HUDEP-2 (cell line): Measurements from ENCODE around the gene PLEKHM2.

Source experiments
- DNase-seq, 76 experiments: peaks; one replicate each; lab custom pipeline; 2025; ENCODE audit not compliant: unreplicated experiment in 76 of 76; lab: John Stamatoyannopoulos, UW

PLEKHM2 gene

DNA sequence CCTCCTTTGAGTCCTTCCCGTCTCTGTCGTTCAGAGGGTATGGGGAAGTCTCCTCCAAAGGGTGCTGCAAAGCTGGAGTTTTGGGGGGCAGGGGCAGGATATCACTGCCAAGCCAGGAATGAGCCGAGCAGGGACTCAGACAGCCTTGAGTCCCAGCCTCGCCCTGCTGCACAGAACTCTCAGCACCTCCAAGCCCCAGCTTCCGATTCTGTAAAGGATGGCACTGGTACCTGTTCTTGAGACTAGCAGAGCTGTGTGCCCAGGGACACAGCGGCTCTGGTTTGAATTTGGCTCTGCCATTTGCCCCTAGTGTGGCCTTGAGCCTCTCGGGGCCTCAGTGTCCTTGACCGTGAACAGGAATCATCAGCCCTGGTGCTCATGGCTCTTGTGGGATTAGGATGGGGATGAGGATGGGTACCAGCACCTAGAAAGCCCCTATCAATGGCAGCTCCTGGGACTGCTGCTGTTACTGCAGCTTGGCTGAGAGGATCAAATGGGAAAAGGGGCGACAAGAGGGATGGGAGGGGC, 73.0 kb downstream of the PLEKHM2 start:
- no peak for DNase-seq

DNA sequence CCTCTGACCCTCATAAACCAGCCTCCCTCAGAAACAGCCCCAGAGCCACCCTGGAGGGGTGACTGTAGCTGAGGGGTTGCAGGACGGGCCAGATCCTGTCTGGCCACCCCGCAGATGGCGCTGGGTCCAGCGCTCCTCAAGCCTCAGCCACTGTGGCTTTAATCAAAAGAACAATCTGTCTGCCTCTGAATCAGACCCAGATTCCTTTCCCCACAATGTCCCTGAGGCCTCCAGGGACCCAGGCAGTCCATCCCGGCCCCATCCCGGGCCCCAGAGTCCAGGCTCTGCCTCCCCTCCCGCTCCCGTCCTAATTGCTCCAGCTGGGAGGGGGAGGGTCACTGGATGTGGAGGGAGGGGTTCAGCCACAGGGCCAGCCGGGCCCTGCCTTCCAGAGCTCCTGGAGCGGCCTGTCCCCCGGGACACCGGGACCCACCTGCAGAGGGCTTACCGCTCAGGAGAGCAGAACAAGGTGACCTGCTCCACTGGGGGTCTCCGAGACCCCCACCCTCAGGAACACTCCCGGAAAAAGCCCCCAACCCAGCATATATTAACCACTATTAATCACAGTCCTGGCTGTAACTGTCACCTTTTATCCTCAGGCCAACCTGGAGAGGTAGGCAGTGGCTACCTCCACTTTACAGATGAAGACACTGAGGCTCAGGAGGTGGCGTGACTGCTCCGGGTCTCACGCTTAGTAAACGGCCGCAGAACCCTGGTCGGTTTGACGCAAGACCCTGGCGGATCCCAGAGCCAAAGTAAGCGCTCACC, 73.6 kb downstream of the PLEKHM2 start:
- no peak for DNase-seq

DNA sequence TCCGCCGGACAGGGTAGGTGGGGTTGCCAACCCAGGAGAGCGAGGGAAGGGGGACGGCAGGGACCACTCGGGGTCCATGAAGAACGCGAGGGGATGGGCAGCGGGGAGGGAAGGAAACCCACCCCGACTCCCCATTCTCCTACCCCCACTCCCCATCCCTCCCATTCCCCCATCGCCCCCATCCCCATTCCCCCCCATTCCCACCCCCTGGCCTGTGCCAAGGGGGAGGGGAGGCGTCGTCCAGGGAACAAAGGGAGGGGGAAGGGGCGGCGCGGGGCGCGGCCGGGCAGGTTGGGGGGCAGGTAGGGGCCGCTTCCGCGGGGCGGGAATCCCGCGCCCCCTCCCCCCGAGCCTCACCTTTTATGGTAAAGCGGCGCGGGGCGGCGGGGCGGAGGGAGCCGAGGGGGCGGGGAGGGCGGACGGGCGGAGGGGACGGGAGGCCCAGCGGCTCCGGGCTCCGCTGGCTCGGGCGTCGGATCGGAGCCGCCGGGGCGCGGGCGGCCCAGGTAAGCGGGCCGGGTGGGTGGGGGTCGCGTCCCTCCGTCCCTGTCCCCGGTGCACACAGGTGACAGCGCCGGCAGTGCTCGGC, 74.3 kb downstream of the PLEKHM2 start, which contains the start of gene FBLIM1:
FBLIM1 (plus strand) TSS at position 453 of the 589 bp plus-strand sequence. CDS start 6,189 bp downstream, outside the sequence.
- no peak for DNase-seq

DNA sequence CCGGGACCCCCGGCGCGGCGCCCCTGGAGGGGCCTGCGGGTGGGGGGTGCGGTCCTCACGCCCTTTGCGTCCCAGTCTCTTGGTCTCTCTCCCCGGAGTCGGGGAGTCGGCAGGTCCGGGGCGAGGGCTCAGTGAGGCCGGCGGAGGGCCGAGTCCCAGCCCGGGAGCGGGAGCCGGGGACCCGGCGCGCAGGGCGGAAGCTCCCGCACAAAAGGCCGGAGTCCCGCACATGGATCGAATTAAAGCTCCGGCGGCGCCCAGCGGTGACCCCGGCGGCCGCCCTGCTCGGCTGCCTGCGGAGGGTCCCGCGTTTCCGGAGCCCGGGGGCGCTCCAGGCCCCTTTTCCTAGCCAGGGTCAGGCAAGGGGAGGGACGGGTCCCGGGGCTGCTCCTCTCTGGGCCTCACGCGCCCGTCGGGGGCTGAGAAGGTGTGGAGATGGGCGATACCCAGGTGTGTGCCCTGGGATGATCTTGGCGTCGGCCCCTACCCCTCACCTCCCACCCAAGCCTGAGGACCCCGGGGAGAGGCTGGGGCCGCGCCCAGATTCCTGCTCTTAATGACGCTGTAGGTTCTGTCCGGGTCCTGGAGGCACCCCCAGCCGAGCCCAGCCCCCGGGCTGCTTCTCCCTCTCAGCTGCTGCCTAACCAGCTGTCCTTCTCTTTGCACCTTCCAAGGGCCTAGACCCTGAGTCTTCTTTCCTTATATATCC, 75.0 kb downstream of the PLEKHM2 start:
- no peak for DNase-seq

DNA sequence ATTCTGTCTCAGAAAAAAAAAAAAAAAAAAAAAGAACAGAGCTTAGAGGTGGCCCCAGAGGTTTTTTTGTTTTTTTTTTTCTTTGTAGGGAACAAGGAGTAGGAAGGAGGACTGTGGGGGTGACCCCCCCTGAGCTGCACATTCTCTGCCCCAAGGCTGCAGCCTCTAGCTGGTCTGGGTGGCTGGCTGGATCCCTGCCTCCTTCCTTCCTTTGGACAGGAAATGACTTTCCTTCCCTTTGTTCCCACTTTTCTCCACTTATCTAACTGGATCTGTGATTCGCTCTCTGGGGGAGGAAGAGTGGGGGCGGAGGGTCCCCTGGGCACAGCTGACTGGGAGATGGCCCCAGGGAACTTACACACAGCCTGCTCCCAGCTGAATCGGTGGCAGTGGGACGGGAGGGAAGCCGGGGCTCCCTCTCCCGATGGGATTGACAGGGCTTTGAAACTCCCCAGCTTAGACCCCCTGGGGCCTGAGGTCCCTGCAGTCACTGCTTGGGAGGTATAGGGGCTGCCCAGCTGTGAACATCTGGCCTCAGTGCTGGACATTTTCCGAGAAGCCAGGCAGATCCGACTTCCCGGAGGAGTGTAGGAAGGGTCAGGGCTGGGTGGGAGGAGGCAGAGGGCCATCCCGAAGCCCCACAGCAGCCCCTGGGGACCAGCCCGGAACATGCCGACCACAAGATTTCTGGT, 76.5 kb downstream of the PLEKHM2 start:
- DNase-seq = no peak

DNA sequence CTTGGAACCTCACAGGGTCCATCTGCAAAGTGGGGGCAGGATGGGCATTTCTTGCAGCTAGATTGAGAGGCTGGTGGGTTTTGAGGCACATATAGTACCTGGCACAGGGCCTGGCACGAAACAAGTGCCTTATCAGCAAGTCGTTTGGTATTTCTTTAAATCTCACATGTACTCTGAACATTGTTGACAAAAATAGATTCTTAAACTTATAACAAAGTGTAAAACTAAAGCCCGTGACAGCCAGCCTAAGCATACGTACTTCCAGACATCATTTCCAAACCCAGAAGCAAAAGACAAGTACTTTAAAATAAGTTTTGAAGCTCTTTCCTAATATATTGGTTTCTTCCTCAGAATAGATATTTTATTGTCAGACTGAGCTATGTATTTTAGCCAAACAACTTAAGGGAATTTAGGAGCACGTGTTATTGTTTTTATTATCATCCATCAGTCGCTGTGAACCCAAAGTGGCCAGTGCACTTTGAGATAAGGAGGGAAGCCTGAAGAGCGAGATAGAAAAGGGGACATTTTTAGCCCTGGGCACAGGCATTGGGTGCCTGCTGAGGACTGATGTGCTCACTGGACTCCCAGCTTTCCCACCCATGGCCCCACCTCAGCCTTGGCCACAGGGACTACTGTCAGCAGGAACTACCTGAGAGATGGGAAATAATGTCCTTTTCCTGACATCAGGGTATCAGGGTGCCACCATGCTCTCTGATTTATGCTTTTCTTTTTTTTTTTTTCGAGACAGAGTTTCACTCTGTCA, 77.4 kb downstream of the PLEKHM2 start:
- DNase-seq = peak in 26 of 76 experiments; percentile 5 to 55 (median 14)

DNA sequence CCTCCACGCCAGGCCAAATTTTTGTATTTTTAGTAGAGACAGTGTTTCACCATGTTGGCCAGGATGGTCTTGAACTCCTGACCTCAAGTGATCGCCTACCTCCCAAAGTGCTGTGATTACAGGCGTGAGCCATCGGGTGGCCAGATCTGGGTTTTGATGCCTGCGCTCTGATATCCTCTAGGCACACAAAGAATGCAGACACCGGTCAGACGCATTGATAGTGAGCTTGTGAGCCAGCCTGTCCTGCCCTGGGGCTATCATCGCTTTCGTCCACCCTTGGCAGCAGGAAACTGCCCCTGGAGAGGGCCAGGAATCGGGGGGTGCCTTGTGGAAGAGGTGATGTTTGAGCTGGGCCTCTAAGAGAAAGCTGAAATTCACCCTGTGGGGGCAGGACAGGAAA, 78.4 kb downstream of the PLEKHM2 start:
- DNase-seq = no peak

DNA sequence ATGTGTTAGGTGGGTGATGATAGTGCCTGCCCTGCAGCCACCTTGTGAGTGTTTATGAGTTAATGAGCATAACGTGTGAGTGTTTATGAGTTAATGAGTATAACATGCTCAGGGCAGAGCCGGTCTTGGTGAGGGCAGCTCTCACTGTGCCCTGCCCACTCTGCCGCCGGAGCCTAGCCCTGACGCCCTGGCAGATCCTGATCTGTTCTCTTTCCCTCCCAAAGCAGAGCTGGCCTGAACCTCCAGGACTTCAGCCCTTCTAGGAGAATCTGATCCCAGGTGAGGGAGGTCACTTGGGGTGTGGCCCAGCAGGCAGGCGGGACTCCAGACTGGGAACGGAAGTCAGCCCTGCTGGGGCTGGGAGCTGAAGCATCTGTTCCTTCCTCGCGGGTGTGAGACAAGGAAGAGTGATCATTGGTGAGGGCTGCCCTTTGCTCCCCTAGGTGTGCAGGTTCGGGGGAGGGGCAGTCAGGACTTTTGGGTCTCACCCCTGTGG, 80.2 kb downstream of the PLEKHM2 start:
- no peak for DNase-seq

DNA sequence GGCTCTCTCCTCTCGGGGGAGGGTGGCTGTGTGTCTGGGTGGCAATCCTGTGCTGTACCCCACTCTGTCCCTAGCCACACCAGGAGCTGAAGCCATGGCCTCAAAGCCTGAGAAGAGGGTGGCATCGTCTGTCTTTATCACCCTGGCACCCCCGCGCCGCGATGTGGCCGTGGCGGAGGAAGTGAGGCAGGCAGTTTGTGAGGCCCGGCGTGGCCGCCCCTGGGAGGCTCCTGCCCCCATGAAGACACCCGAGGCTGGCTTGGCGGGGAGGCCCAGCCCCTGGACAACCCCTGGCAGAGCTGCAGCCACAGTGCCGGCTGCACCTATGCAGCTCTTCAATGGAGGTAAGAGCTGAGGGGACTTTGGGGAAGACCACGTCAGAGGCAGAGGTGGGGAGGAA, 80.8 kb downstream of the PLEKHM2 start:
- no peak for DNase-seq

DNA sequence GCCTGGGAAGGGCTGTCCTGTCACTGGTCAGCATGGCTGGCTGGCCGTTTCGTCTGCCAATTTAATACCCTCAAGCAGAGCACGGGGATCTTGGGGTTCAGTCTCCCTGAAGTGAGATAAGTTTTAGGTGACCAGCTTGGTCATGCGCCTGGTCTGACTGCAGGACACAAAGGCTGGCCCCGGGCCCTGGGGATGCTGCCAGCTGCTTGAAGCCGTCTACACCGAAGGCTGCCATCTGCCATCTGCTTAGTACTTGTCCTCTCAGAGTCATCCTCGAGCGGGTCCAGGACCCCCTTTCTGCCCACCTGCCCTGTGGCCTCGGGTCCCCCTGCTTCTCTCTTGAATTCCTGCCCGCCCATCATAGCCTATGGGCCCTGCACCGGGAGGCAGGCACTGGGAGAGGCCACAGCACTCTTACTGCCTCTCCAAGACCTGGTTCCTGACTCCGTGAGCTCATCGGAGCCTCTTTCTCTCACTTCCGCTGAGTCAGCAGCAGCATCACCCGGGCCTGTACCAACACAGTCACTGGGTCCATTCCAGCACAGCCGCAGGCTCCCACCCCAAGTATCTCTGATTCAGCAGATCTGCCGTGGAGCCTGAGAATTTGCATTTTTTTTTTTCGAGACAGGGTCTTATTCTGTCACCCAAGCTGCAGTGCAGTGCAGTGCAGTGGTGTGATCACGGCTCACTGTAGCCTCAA, 81.5 kb downstream of the PLEKHM2 start:
- no peak for DNase-seq

DNA sequence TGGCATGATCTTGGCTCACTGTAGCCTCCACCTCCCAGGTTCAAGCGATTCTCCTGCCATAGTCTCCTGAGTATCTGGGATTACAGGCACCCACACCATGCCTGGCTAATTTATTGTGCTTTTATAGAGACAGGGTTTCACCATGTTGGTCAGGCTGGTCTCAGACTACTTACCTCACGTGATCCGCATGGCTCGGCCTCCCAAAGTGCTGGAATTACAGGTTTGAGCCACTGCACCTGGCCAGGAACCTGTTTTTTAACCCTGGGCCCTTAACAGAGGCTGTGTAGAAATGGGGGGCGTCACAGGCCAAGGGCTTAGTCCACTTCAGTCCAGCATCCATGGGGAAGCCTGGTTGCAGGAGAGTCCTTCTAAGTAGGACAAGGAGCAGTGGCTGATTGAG, 83.8 kb downstream of the PLEKHM2 start:
- DNase-seq = no peak

DNA sequence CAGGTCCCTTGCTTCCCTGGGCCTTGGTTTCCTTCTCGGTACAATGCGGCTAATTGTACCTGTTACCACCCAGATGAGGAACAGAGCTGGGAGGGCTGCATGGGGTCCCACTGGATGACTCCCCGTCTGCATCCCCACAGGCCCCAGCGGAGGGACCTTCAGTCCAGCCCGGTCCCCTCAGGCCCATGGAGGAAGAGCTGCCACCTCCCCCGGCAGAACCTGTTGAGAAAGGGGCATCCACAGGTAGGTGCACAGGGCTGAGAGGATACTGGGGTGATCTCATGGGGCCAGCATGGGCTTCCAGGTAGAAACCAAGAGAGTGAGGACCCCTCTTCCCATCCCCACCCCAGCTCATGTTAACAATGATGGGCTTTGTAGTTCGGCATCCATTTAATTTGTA, 84.3 kb downstream of the PLEKHM2 start:
- no peak for DNase-seq

DNA sequence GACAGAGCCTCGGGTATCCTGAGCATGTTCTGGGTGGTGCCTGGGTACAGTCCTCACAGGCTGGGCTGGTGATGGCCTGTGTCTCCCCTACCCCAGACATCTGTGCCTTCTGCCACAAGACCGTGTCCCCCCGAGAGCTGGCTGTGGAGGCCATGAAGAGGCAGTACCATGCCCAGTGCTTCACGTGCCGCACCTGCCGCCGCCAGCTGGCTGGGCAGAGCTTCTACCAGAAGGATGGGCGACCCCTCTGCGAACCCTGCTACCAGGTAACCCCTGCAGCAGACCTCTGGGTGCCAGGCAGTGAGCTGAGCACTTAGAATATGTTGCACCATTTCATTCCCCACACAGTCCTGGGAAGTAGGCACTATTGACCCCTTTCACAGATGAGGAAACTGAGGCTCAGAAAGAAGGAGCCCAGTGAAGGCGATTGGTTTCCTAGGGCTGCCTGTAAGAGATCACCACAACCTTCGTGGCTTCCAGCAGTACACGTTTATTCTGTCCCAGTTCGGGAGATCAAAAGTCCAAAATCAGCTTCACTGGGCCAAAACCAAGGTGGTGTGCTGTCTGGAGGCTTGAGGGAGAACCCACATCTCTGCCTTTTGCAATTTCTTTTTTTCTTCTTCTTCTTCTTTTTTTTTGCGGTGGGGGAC, 86.3 kb downstream of the PLEKHM2 start:
- DNase-seq = no peak

DNA sequence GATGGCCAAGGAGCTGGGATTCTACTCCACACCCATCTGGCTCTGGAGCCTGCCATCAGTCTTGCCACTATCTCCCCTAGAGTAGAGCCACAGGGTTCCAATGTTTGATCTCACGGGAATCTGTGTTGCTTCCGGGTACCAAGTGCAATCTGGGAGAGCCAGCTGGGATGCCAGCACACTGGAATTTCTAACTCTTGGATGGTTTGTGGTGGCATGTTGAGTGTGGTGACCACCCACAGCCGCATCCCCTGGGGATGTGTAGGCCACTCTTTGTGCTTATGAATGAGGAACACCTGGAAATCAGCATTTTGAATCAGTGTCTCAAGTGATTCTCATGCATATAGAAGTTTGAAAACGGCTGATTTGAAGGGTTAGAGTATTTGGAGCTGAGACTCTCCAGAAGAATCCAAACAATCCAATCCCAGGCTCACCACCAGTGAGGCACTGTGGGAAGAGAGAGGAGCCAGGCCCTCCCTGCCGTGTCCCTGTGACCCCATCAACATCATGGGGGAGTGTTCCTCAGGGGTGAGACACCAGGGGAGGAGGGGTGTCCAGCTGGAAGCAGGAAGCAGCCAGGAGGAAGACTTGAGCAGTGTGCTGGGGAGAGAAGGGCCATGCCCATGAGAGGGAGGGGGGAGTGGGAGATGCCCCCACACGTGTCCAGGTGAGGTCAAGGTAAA, 87.9 kb downstream of the PLEKHM2 start:
- no peak for DNase-seq

DNA sequence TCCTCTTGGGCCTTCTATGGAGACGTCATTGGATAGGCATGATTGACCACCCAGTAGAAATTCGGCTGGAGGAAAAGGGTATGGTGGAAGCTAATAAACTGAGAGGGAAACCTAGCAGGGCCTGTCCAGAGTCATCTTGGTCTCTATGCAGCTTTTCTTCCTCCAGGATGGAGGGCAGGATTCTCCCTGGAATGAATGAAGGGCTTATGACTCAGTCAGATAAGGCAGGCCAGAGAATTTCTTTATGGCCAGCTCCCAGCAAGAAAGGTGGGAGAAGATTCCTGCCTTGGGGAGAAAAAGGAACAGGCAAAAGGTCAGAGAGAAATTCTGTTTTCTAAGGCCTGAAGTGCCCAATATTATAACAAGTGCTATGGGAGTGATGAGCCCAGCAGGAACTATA, 91.6 kb downstream of the PLEKHM2 start:
- no peak for DNase-seq

DNA sequence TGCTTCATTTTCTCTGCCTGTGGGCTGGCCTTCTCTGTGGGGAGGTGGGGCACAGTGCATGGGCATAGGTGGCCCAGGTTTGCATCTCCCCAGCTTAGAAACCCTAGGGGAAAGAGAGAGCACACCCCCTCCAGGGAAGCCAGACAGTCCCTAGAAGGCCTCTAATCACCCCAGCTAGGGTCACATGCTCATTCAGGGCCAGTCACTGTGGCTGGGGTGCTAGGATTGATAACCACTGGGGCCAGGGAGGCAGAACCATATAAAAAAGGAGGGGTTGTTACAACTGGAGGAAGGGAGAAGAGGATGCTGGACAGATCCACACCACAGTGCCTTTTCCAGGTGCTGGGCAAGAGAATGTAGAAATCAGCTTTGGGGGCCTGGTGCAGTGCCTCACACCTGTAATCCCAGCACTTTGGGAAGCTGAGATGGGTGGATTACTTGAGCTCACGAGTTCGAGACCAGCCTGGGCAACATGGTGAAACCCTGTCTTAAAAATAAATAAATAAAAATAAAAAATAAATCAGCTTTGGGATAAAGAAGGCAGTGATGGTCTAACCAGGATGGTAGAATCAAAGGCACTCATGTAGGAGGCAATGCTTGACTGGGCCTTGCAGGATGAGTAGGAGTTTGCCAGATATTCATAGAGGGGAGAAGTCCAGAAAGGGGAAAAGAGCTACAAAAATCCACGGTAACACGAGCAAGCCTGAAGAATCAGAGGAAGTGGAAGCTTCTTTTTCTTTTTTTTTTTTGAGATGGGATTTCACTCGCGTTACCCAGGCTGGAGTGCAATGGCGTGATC, 94.0 kb downstream of the PLEKHM2 start:
- no peak for DNase-seq
